B cell (primary cell): ENCODE data around the gene KCNE1. TPM values are rescaled to one million over a fixed set of nuclear protein-coding genes. Genes with fewer than 3 reads are reported as not detected.

Source experiments
- ATAC-seq: fragments of 200-7000 bp; cut with Tn5 transposase; one replicate; pipeline ENCODE4 v1.10.0; 2021; ENCODE audit warnings: low read depth, mild to moderate bottlenecking, moderate number of reproducible peaks, moderate library complexity
- CTCF ChIA-PET: fragments of 350-600 bp; sonication (Branson Sonifier 250); formaldehyde crosslinking; loops from one replicate; lab custom pipeline; 2021; ENCODE audit warnings: antibody characterized with exemption, inconsistent platforms; lab: Charles Lee
- POLR2A ChIA-PET: fragments of 350-600 bp; sonication (Branson Sonifier 250); formaldehyde crosslinking; loops from one replicate; lab custom pipeline; 2021; ENCODE audit warnings: antibody characterized with exemption; lab: Charles Lee
- DNase-seq: peaks from one replicate; pipeline ENCODE4 v3.0.0; 2013
- H2AFZ ChIP-seq: 2 replicates; pipeline ENCODE4 v1.6.1; 2012; ENCODE audit warnings: mild to moderate bottlenecking, low read depth, low read length; ENCODE audit not compliant: insufficient read depth, poor library complexity, severe bottlenecking
- H3K27ac ChIP-seq, 2 donors: 1 replicate in 1 of 2; 2 replicates in 1 of 2; pipeline ENCODE4 v1.5.1; 2012 to 2013; ENCODE audit warnings: low read length in 2 of 2, mild to moderate bottlenecking in 2 of 2, moderate library complexity in 1 of 2
- H3K27me3 ChIP-seq, 4 experiments: fragments of 200-600 bp in 1 of 4; sonication (generic) in 1 of 4; replicated peaks in 1 of 4; 1 replicate in 2 of 4; 2 replicates in 2 of 4; pipeline versions ENCODE4 v1.6.1 to v1.7.0; 2013 to 2016; ENCODE audit warnings: low read length in 3 of 4, mild to moderate bottlenecking in 2 of 4, mixed read lengths in 1 of 4, moderate library complexity in 1 of 4; ENCODE audit not compliant: insufficient read depth in 4 of 4, control insufficient read depth in 3 of 4; ENCODE audit errors: control extremely low read depth in 1 of 4
- H3K36me3 ChIP-seq, 2 experiments: replicated peaks in 1 of 2; 1 replicate in 1 of 2; 2 replicates in 1 of 2; pipeline versions ENCODE4 v1.6.1 to v1.7.1; 2013; ENCODE audit warnings: low read length in 1 of 2; ENCODE audit not compliant: insufficient read depth in 2 of 2, control insufficient read depth in 1 of 2; ENCODE audit errors: control extremely low read depth in 1 of 2, extremely low read depth in 1 of 2
- H3K4me1 ChIP-seq, 2 donors: fragments of 200-600 bp in 1 of 2; sonication (generic) in 1 of 2; 1 replicate in 1 of 2; 2 replicates in 1 of 2; pipeline versions ENCODE4 v1.5.1 to v1.6.1; 2013 to 2017; ENCODE audit warnings: low read length in 2 of 2; ENCODE audit not compliant: control insufficient read depth in 2 of 2, insufficient read depth in 2 of 2
- H3K4me2 ChIP-seq: replicated peaks from 2 replicates; pipeline ENCODE3; 2012; ENCODE audit warnings: mild to moderate bottlenecking, low read depth, low read length; ENCODE audit not compliant: poor library complexity, severe bottlenecking
- H3K4me3 ChIP-seq, 5 experiments: fragments of 200-600 bp in 1 of 5; sonication (generic) in 1 of 5; 1 replicate in 3 of 5; 2 replicates in 2 of 5; pipeline versions ENCODE4 v1.5.1 to v1.7.0; 2011 to 2016; ENCODE audit warnings: low read length in 4 of 5, mild to moderate bottlenecking in 4 of 5, low read depth in 2 of 5, control low read depth in 1 of 5, moderate library complexity in 1 of 5; ENCODE audit not compliant: insufficient read depth in 1 of 5; ENCODE audit errors: control extremely low read depth in 1 of 5, extremely low read depth in 1 of 5
- H3K79me2 ChIP-seq: fragments of 200-600 bp; sonication (generic); one replicate; pipeline ENCODE4 v1.6.0; 2016; ENCODE audit warnings: low read length; ENCODE audit not compliant: control insufficient read depth, insufficient read depth
- H3K9ac ChIP-seq: fragments of 200-600 bp; sonication (generic); 2 replicates; pipeline ENCODE4 v1.6.1; 2017; ENCODE audit warnings: mild to moderate bottlenecking, low read length, moderate library complexity
- H3K9me3 ChIP-seq, 3 donors: one replicate each; pipeline versions ENCODE4 v1.6.1 to v1.7.1; 2013; ENCODE audit warnings: low read length in 2 of 3; ENCODE audit not compliant: control insufficient read depth in 2 of 3, insufficient read depth in 1 of 3; ENCODE audit errors: control extremely low read depth in 1 of 3
- H4K20me1 ChIP-seq: 2 replicates; pipeline ENCODE4 v1.6.0; 2012; ENCODE audit warnings: mild to moderate bottlenecking, low read length; ENCODE audit not compliant: insufficient read depth, control insufficient read depth, poor library complexity, severe bottlenecking
- H3K27ac Mint-ChIP-seq: one replicate; pipeline ENCODE4 v1.8.0; 2021; ENCODE audit warnings: mixed read lengths
- H3K27me3 Mint-ChIP-seq: one replicate; pipeline ENCODE4 v1.8.0; 2021; ENCODE audit warnings: mixed read lengths
- H3K4me1 Mint-ChIP-seq: one replicate; pipeline ENCODE4 v1.8.0; 2021; ENCODE audit warnings: mixed read lengths
- H3K4me3 Mint-ChIP-seq: one replicate; pipeline ENCODE4 v1.8.0; 2021; ENCODE audit warnings: mixed read lengths
- H3K9me3 Mint-ChIP-seq: one replicate; pipeline ENCODE4 v1.8.0; 2022; ENCODE audit warnings: mixed read lengths; ENCODE audit not compliant: insufficient read depth
- CTCF ChIP-seq: fragments of 200-600 bp; IDR thresholded peaks from one replicate; pipeline ENCODE4 v1.8.0; 2022; ENCODE audit warnings: antibody characterized with exemption, mild to moderate bottlenecking
- EZH2 ChIP-seq: IDR thresholded peaks from 2 replicates; pipeline ENCODE4 v1.6.1; 2012; ENCODE audit warnings: borderline replicate concordance, low read depth, mild to moderate bottlenecking, moderate library complexity, low read length; ENCODE audit not compliant: insufficient read depth, poor library complexity, severe bottlenecking
- WGBS: methylation state at CpG from one replicate; pipeline ENCODE4 v1.1.5; 2013; ENCODE audit warnings: missing lambda C conversion rate; ENCODE audit not compliant: insufficient coverage; 5-methylcytosine and 5-hydroxymethylcytosine counted together
- intact Hi-C: fragments of 100-400 bp; cut with micrococcal nuclease; formaldehyde crosslinking; loops from one replicate; pipeline ENCODE4 v1.10.0; 2022
- polyA plus RNA-seq: library from polyadenylated mRNA; depleted of rRNA; stranded (reverse); fragments of >200 nt; gene quantifications from 2 replicates; pipeline ENCODE4 v1.2.3, GENCODE V29; 2012
- total RNA-seq, 2 donors: library from RNA; stranded (reverse); fragments of 120-200 nt in 1 of 2; gene quantifications; 1 replicate in 1 of 2; 2 replicates in 1 of 2; pipeline versions ENCODE4 v1.2.3 to v1.2.4, GENCODE V29; 2013 to 2022

Gene KCNE1
- total and polyA plus RNA-seq, 2 donors (not counting 1 experiment from before 2014, with no cell fraction given), result 0.10 to 0.17 TPM

DNA sequence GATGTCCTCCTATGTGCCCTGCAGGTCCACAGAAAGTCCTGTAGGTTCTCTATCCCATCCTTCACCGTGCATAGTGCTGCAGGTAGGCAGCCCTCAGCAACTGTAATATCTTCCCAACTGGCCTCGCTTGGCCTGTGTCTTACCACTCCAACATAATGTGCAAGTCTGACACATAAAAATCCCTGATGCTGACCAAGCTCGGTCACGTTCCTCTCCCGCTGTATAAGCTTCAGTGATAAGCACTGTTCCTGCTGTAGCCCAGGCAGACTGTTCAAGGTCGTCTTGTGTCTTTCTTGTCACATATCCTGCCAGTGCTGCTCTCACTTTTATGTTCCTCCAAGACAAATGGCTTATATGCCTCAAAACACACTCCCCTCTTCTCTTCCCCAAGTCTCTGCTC, 19.4 kb upstream of the KCNE1 start:
- Histone ChIP-seq H2AFZ (no peak overlapping the region), H4K20me1 (no peaks in the 10 kb centered on the region), H3K79me2 (no peaks in the 10 kb centered on the region), H3K27ac (no peak overlapping the region), H3K4me1 (peaks cover 0 to 5% of the 10 kb centered on the region in 2 donors), H3K9me3 (no peaks in the 10 kb centered on the region), H3K36me3 (no peaks in the 10 kb centered on the region), H3K4me2 (no peak overlapping the region), H3K4me3 (no peak overlapping the region), H3K9ac (no peak overlapping the region), H3K27me3 (no peaks in the 10 kb centered on the region)
- no peak for ATAC-seq
- Mint-ChIP-seq H3K4me3 (no peak overlapping the region), H3K27ac (no peak overlapping the region), H3K9me3 (no peaks in the 10 kb centered on the region), H3K27me3 (no peaks in the 10 kb centered on the region), H3K4me1 (peaks cover 4% of the 10 kb centered on the region)
- POLR2A ChIA-PET, result no interaction called here
- TF ChIP-seq CTCF (no peak), EZH2 (no peak)
- WGBS, result 91% methylated on average over 6 of the region's 6 CpGs
- CTCF ChIA-PET, result no interaction called here
- intact Hi-C loops, result no loop called here
- no peak for DNase-seq

GRCh38 chr21:34530261-34530660, 18.3 kb upstream of the KCNE1 start:
- Histone ChIP-seq H3K36me3 (no peaks in the 10 kb centered on the region), H3K4me3 (no peak overlapping the region), H3K4me1 (peaks cover 0 to 7% of the 10 kb centered on the region in 2 donors), H4K20me1 (no peaks in the 10 kb centered on the region), H3K4me2 (no peak overlapping the region), H3K79me2 (no peaks in the 10 kb centered on the region), H3K27ac (no peak overlapping the region), H2AFZ (no peak overlapping the region), H3K27me3 (no peaks in the 10 kb centered on the region), H3K9ac (no peak overlapping the region), H3K9me3 (no peaks in the 10 kb centered on the region)
- no peaks in the 10 kb centered on the region for H3K9me3 Mint-ChIP-seq
- H3K27me3 Mint-ChIP-seq, result no peaks in the 10 kb centered on the region
- no peak for TF ChIP-seq EZH2
- no peak for TF ChIP-seq CTCF
- H3K4me3 Mint-ChIP-seq, result no peak overlapping the region
- ChIA-PET CTCF (no interaction called here), POLR2A (no interaction called here)
- intact Hi-C loops, result no loop called here
- DNase-seq (no peak), ATAC-seq (no peak)
- peaks cover 7% of the 10 kb centered on the region for H3K4me1 Mint-ChIP-seq
- no peak overlapping the region for H3K27ac Mint-ChIP-seq
